ENCODE data around the gene HIF1AN.

DNA sequence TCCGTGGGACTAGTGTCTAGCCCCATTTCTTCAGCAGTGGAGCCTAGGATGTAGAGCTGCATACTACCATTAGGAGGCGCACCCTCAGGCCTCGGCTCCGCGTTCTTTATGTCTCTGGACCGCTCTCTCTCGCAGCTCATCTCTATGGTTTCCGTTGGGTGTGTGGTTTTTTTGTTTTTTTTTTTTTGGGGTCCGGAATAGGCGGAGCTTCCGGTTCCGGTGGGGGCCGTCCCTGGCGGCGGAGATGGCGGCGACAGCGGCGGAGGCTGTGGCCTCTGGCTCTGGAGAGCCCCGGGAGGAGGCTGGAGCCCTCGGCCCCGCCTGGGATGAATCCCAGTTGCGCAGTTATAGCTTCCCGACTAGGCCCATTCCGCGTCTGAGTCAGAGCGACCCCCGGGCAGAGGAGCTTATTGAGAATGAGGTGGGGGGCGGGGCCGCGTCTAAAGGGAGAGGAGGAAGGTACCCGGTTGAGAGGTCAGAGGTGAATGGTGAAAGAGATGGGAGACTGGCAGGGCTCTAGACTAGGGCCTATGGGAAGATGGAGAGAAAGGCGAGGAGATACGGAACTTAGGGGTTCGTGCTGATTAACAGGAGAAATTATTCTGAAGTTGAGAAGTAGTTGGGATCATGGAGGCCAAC, at the start of gene HIF1AN:
- TF ChIP-seq CTCF (conservative IDR thresholded peaks at IDR 0.05 in 1 of 2, IDR thresholded peaks at IDR 0.05 in 1 of 2; ENCODE audit: extremely low read depth in 1 of 2, insufficient read depth in 1 of 2, low read depth in 1 of 2, low read length in 2 of 2) (peak; percentile 96), EZH2 (IDR thresholded peaks at IDR 0.05; ENCODE audit: borderline replicate concordance, low read length) (no peak)
